Measurements from ENCODE around the gene DSTYK. TPM values are rescaled to one million over a fixed set of nuclear protein-coding genes. Genes with fewer than 3 reads are reported as not detected.

DSTYK gene
- total RNA-seq, 1 donor from 2014 or later = 13.0 TPM

DNA sequence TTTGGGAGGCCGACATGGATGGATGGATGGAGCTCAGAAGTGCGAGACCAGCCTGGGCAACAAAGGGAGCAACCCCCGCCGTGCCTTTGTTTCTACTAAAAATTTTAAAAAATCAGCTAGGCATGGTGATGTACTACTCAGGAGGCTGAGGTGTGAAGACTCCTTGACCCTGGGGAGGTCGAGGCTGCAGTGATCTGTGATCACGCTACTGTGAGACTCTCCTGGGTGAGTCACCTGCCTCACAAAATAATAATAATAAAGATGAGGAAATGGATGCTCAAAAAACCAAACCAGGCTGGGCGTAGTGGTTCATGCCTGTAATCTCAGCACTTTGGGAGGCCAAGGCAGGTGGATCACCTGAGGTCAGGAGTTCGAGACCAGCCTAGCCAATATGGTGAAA is 19.2 kb downstream of the DSTYK start:
- H3K4me1 ChIP-seq = peaks cover 51% of the 10 kb centered on the region
- H4K20me1 ChIP-seq (ENCODE audit: low read depth) = peaks cover 93% of the 10 kb centered on the region
- no peak overlapping the region for H3K4me3 Mint-ChIP-seq
- no peaks in the 10 kb centered on the region for H3K27me3 ChIP-seq
- peaks cover 85% of the 10 kb centered on the region for H3K79me2 ChIP-seq (ENCODE audit: low read depth)
- no peaks in the 10 kb centered on the region for H3K9me3 ChIP-seq (ENCODE audit: low read depth)
- H3K4me3 ChIP-seq = no peak overlapping the region
- H3K27ac ChIP-seq = no peak overlapping the region
- H3K9me3 Mint-ChIP-seq = no peaks in the 10 kb centered on the region
- no peak overlapping the region for H3K9ac ChIP-seq
- H3K27ac Mint-ChIP-seq = no peak overlapping the region
- H2AFZ ChIP-seq (replicated peaks) = no peak overlapping the region
- H3K4me2 ChIP-seq = peak overlapping the region; percentile 57
- H3F3A ChIP-seq (ENCODE audit: low read depth) = peaks cover 38% of the 10 kb centered on the region
- H3K27me3 Mint-ChIP-seq (ENCODE audit: insufficient read depth, low read depth) = no peaks in the 10 kb centered on the region
- no peaks in the 10 kb centered on the region for H3K36me3 ChIP-seq
- peaks cover 48% of the 10 kb centered on the region for H3K4me1 Mint-ChIP-seq
- no peak for TF ChIP-seq EZH2 (IDR thresholded peaks at IDR 0.05)
- no peak for TF ChIP-seq EZH2phosphoT487 (IDR thresholded peaks at IDR 0.05)
- peaks cover 4% of the 10 kb centered on the region for H3K36me3 Mint-ChIP-seq
- DNase-seq (ENCODE audit: low spot score) = no peak

DNA sequence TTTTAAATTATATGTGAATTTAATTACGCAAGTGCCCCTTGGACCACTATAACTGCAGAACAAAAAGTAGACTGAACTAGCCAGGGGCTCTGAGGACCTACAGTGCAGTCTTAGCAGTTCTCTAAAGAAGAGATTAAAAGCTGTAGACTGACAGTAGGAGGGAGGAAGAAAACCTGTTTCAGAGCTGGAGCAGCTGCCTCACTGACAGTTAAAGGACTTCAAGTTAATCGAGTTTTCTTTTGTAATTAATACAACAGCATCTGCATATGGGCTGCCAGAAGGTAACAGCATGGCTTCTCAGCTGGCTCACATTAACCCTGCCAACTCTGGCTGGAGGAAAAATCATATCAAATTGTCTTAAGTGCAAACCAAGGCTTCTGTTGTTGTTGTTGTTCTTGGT is 19.9 kb downstream of the DSTYK start:
- no peak overlapping the region for H3K27ac ChIP-seq
- TF ChIP-seq EZH2phosphoT487 (IDR thresholded peaks at IDR 0.05) (no peak), EZH2 (IDR thresholded peaks at IDR 0.05) (no peak)
- TF ChIP-seq, protein P1, sequence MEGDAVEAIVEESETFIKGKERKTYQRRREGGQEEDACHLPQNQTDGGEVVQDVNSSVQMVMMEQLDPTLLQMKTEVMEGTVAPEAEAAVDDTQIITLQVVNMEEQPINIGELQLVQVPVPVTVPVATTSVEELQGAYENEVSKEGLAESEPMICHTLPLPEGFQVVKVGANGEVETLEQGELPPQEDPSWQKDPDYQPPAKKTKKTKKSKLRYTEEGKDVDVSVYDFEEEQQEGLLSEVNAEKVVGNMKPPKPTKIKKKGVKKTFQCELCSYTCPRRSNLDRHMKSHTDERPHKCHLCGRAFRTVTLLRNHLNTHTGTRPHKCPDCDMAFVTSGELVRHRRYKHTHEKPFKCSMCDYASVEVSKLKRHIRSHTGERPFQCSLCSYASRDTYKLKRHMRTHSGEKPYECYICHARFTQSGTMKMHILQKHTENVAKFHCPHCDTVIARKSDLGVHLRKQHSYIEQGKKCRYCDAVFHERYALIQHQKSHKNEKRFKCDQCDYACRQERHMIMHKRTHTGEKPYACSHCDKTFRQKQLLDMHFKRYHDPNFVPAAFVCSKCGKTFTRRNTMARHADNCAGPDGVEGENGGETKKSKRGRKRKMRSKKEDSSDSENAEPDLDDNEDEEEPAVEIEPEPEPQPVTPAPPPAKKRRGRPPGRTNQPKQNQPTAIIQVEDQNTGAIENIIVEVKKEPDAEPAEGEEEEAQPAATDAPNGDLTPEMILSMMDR (IDR thresholded peaks at IDR 0.05) = no peak
- H3K4me1 Mint-ChIP-seq = peaks cover 48% of the 10 kb centered on the region

DNA sequence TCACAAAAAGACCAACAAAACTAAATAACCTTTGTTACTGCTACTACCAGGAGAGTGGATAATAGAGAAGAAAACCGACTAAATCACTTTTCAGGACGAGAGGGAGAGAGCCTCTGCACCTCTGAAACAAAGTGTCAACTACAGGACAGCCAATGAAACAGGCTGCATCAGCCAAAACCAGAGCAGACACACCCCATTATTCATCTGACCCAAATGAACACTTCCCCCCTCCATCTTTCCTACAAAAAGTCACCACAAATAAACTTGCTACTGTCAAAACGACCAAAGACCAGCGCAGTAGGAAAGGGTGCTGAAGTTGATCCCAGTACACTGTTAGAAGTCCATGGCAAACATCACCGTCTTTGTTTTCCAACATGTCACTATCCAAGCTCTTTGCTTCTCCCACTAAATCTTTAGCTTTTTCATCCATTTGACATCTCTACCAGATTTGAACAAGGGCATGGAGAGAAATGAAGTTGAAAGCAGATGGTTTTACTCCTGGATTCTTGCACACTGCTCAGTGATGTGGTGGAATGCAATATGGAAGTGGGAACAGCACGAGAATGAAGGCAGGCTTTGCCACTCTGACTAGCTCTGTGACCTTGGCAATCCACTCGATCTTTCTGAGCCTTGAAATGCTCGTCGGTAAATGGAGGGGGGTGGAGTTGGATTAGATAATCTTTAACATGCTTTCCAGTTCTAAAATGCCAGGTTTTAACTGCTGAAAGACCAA is 20.5 kb downstream of the DSTYK start:
- H2AFZ ChIP-seq (replicated peaks) = no peak overlapping the region
- H3K9ac ChIP-seq = no peak overlapping the region
- H3K9me3 ChIP-seq (ENCODE audit: low read depth) = no peaks in the 10 kb centered on the region
- Mint-ChIP-seq H3K4me1 (peaks cover 48% of the 10 kb centered on the region), H3K36me3 (peaks cover 5% of the 10 kb centered on the region), H3K4me3 (peak overlapping the region; percentile 34), H3K9me3 (no peaks in the 10 kb centered on the region), H3K27ac (peak overlapping the region; percentile 35), H3K27me3 (ENCODE audit: insufficient read depth, low read depth) (no peaks in the 10 kb centered on the region)
- H4K20me1 ChIP-seq (ENCODE audit: low read depth) = peaks cover 81% of the 10 kb centered on the region
- peak overlapping the region; percentile 6 for H3K4me3 ChIP-seq
- no peaks in the 10 kb centered on the region for H3K27me3 ChIP-seq
- no peak for DNase-seq (ENCODE audit: low spot score)
- H3K36me3 ChIP-seq = no peaks in the 10 kb centered on the region
- no peak overlapping the region for H3K27ac ChIP-seq
- H3K4me1 ChIP-seq = peaks cover 51% of the 10 kb centered on the region
- peaks cover 38% of the 10 kb centered on the region for H3F3A ChIP-seq (ENCODE audit: low read depth)
- TF ChIP-seq EZH2phosphoT487 (IDR thresholded peaks at IDR 0.05) (no peak), EZH2 (IDR thresholded peaks at IDR 0.05) (no peak)
- TF ChIP-seq, protein P1 (IDR thresholded peaks at IDR 0.05) = no peak
- peaks cover 73% of the 10 kb centered on the region for H3K79me2 ChIP-seq (ENCODE audit: low read depth)
- H3K4me2 ChIP-seq = peak overlapping the region; percentile 57

More for the DNA sequence above, 19.9 kb downstream of the DSTYK start:
- DNase-seq (ENCODE audit: low spot score) = peak; percentile 47
- H3K4me3 ChIP-seq = peak overlapping the region; percentile 6
- Mint-ChIP-seq H3K9me3 (no peaks in the 10 kb centered on the region), H3K36me3 (peaks cover 5% of the 10 kb centered on the region), H3K4me3 (no peak overlapping the region), H3K27me3 (ENCODE audit: insufficient read depth, low read depth) (no peaks in the 10 kb centered on the region), H3K27ac (peak overlapping the region; percentile 61)
- peaks cover 38% of the 10 kb centered on the region for H3F3A ChIP-seq (ENCODE audit: low read depth)
- H3K27me3 ChIP-seq = no peaks in the 10 kb centered on the region
- peaks cover 51% of the 10 kb centered on the region for H3K4me1 ChIP-seq
- no peak overlapping the region for H3K9ac ChIP-seq
- H3K36me3 ChIP-seq = no peaks in the 10 kb centered on the region
- H3K9me3 ChIP-seq (ENCODE audit: low read depth) = no peaks in the 10 kb centered on the region
- H3K79me2 ChIP-seq (ENCODE audit: low read depth) = peaks cover 79% of the 10 kb centered on the region
- H4K20me1 ChIP-seq (ENCODE audit: low read depth) = peaks cover 87% of the 10 kb centered on the region
- peak overlapping the region; percentile 57 for H3K4me2 ChIP-seq
- H2AFZ ChIP-seq (replicated peaks) = no peak overlapping the region

DNA sequence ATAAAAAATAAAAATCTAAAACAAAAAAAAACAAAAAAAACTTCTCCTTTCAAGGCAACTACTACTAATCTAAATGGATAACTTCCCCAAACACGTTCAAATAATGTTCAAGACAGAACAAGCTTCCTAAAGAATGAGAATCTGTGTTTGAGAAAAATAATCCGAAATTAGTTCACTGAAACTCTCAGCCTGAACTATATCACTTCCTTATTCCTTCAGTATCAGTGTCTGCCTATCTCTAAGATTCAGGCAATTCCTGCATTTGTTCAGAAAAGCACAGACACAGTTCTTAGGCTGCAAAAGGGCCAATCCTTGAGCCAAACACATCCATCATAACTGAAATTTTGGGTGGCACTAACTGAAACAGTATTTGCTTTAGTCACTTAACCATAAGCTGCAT is 22.4 kb downstream of the DSTYK start:
- Mint-ChIP-seq H3K9me3 (no peaks in the 10 kb centered on the region), H3K4me3 (no peak overlapping the region), H3K27ac (no peak overlapping the region), H3K27me3 (ENCODE audit: insufficient read depth, low read depth) (no peaks in the 10 kb centered on the region), H3K36me3 (peaks cover 8% of the 10 kb centered on the region), H3K4me1 (peaks cover 44% of the 10 kb centered on the region)
- Histone ChIP-seq H3K79me2 (ENCODE audit: low read depth) (peaks cover 64% of the 10 kb centered on the region), H3K9me3 (ENCODE audit: low read depth) (no peaks in the 10 kb centered on the region), H3K9ac (no peak overlapping the region), H3K27ac (no peak overlapping the region), H3K27me3 (no peaks in the 10 kb centered on the region), H4K20me1 (ENCODE audit: low read depth) (peaks cover 68% of the 10 kb centered on the region), H2AFZ (replicated peaks) (no peak overlapping the region), H3K36me3 (no peaks in the 10 kb centered on the region), H3K4me3 (no peak overlapping the region), H3K4me2 (no peak overlapping the region), H3F3A (ENCODE audit: low read depth) (peaks cover 36% of the 10 kb centered on the region), H3K4me1 (peaks cover 51% of the 10 kb centered on the region)
- no peak for DNase-seq (ENCODE audit: low spot score)
- TF ChIP-seq, protein P1 (IDR thresholded peaks at IDR 0.05) = no peak
- no peak for TF ChIP-seq EZH2 (IDR thresholded peaks at IDR 0.05)
- TF ChIP-seq EZH2phosphoT487 (IDR thresholded peaks at IDR 0.05) = no peak

Measured in neural progenitor cell (in vitro differentiated cells).